NCI-H2196 treated with DMSO at 0.1 percent for 48 hours (cell line): ENCODE results near the gene NAIF1.
"Not testable (repeated sequence)": the region's sequence is repeated elsewhere in the genome, so short reads cannot be mapped to it uniquely, and the experiment has no call there.

Experiments
- DNase-seq: peaks from one replicate; lab custom pipeline; 2025; ENCODE audit not compliant: unreplicated experiment; lab: John Stamatoyannopoulos, UW

NAIF1 gene

DNA sequence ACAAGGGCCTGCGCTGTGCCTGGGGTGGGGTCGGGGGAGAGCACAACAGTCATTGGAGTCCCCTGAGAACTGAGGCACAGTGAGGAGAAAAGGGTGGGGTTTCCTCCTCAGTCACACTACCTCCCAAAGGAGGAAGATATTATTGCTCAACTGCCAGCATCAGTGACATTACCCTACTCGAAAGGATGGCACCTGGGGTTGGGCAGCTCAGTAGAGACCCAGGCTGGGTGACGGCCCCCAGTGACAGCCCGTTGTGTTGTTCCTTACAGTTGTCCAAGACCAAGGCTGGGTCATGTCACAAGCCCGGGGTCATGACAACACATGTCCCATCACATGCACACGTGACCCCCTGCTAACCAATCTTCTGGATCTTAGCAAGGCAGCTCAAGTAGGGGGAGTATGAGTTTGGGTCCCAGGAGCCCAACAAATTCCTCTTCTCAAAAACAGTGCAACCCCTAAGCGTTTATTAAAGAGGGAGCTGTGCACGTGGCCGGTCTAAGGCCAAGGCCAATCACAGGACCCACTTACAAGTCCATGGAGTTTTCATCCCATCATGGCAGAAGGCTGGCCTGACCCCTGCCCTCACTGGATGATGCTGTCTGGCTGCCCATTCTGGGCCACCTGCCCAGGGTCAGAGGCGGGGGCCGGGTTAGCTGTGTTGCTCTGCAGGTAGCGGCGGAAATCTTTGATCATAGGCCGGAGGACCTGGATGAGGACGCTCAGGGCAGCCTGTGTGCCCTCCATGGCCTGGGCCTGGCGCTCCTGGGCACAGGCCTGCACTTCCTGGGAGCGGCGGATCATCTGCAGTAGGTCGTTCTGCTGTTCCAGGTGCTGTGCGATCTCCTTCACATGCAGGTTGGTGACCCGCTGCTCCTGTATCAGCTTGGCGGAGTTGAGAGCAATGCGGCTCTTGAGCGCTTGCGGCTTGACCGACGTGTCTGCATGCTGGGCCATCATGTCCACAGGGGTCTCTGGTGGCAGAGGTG, 4.0 kb downstream of the NAIF1 start:
- no peak for DNase-seq

DNA sequence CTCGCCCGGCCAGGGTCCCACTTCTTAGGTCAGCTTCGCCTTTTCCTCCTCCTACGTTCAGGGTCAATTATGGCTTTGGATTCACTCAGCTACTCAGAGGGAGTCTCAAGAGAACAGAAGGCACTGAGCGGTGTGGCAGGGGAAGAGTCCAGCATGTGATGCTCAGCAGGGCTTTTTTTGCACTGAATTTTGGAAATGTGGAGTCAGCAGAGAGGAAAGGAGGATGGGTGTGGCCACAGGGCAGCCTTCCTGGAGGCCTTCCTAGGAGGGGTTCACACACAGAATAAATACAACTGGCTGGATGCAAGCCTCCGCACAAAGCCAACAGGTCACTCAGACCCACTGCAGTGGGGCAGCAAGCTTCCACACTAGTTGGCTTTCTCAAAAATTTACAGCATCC, 4.8 kb downstream of the NAIF1 start:
- DNase-seq: no peak

DNA sequence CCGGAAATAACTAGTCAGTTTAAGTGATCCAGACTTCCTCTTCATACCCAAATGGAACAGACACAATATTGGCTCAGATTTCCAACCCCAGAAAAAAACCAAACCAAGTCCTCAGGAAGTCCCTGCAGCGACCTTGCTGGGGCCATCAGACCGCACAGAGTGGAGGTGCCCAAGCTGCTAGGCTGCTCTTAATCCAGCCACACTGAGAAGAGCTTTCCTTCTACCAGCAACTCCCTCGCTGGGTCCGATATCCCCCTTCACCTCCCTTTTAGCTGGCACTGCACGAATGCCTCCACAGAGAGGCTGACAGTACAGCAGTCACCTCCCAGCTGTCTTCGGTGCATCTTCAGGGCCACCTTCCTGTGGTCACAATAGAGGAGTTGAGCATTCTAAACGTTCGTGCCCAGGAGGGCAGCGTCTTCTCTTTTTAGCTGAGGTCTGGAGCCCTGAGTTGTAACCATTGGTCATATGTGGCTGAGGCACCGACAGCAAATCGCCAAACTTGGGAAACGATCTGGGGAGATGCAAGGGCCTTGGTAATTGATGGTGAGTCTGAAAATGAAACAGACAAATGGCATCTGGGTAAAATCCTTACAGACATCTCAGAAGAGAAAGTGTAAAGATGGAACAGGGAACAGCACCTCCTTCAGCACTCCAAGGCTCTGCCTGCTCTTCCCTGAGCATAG, 5.7 kb downstream of the NAIF1 start:
- DNase-seq: no peak

DNA sequence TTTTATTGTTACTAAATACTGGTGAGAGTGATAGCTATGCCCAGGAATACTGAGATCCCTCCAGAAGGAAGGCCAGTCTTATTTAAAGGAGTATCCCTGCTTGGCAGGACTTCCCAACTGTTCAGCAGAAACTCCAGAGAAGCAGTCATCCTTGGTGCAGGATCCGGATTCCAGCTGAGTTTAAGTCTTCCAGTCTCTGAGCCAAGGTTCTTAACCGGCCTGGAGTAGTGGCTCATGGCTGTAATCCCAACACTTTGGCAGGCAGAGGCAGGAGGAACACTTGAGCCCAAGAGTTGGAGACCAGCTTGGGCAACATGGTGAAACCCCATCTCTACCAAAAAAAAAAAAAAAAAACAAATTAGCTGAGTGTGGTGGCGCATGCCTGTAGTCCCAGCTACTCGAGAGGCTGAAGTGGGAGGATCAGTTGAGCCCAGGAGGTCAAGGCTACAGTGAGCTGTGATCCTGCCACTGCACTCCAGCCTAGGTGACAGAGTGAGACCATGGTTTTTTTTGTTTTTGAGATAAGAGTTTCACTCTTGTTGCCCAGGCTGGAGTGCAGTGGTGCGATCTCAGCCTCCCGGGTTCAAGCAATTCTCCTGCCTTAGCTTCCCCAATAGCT, 7.6 kb downstream of the NAIF1 start:
- DNase-seq: no peak

DNA sequence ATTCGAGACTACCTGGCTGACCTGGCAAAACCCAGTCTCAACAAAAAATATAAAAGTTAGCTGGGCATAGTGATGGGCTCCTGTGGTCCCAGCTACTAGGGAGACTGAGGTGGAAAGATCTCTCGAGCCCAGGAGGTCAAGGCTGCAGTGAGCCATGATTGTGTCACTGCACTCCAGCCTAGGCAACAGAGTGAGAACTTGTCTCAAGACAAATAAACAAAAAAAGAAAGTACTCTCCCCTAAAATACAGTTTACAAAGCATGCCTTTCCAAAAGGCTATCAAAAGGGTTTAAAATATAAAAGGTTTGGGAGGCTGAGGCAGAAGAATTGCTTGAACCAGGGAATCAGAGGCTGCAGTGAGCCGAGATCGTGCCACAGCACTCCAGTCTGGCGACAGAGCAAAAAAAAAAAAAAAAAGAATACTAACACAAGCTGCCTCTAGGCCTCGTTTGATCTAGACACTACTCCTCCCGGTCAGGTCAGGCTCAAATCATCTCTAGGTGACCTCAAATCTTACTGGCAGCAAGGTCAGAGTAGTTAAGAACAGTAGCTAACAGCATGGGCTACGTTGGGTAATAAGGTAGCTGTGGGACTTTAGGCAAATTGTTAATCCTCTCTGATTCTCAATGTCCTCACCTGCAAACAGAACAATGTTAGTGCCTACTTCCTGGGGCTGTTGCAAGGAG, 9.3 kb downstream of the NAIF1 start:
- no peak for DNase-seq

DNA sequence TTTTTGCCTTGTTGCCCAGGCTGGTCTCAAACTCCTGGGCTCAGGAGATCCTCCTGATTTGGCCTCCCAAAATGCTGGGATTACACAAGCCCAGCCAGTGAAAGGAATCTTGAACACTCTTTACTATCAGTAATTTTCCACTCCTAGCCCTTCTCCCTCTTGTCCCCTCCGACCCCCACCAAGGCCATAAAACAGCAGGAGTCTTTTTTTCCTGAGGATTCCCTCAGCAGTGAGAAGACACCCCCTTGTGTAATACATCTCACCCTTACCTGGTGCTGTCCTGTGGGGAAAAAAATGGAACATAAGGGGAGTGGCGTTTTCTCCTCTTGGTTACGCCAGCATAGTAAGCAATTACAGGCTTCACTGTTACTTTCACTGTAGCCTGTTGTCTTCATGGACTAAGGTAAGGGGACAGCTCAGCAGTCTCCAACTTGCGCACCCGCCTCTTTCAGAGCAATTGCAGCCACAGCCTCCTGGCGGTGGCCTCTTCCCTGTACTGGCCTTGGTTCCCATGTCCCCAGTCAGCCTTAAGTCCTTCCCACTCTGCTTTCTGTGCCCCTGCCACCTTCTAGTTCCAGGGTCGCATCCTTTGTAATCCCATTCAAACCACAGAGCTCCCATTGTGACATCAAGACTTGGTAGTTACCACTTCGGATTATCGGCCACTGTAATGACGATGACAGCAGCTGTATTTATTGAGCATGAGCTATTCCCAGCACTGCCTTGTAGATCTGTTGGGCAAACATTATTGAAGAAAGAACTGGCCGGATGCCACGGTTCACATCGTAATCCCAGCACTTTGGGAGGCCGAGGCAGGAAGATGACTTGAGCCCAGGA, 10.0 kb downstream of the NAIF1 start:
- no peak for DNase-seq

DNA sequence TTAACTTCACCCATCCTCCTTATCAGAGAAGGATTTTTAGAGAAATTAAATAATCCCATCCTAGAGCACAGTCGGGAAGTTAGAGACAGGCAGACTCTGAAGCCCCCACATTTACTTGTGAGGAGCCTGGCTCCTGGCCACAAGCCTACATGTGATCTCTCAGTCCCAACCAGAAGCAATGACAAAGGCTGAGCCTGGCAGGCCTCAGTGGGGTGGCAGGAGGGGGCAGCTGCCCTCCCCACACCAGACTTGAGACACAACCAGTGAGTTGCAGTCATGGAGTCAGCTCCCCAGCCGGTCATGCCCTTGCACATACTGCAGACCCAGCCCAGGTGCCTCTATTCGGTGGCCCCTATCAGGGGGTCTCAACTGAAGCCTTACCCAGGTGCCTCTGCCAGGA, 11.0 kb downstream of the NAIF1 start:
- DNase-seq: no peak

DNA sequence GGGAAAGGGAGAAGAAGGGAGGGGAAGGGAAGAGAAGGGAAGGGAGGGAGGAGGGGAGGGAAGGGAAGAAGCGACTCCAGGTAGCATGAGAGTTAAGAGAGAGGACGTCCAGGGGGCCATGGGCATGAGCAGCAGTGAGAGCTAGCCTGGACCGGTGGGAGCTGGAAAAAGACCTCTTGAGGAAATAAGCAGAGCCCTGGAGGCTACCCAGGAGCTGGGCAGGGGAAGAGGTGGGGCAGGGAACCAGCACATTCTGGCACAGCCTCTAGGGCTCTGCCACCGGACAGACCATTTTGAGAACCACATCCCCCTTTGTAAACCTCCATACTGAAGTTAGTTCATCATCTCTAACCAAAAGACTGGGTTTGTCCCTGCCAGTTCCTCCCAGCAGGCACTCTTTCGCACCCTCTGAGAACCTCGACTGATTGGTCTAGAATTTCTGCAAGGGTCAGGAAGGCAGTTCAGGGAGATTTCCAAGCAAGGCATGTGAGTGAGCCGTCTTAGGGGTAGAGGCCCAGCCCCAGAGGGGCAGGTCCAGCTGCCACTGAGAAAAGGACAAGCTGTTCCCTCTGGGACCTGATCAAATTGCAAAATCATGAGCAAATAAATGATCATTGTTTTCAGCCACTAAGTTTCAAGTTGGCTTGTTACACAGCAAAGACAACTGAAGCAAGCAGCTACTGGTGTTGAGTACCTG, 11.6 kb downstream of the NAIF1 start:
- no peak for DNase-seq

DNA sequence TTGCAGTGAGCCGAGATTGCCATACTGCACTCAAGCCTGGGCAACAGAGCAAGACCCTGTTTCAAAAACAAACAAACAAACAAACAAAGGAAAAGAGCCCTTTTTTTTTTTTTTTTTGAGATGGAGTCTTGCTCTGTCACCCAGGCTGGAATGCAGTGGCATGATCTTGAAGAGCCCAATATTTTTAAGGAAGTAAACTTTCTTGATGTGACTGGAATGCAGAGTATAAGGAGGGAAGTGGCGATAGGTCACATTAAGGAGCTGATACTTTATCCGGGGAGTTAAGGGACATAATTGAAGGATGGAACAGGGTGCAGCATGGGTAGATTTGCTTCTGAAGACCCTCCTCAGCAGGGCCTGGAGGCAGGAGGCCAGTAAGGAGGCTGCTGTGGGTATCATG, 13.0 kb downstream of the NAIF1 start:
- DNase-seq: no peak

DNA sequence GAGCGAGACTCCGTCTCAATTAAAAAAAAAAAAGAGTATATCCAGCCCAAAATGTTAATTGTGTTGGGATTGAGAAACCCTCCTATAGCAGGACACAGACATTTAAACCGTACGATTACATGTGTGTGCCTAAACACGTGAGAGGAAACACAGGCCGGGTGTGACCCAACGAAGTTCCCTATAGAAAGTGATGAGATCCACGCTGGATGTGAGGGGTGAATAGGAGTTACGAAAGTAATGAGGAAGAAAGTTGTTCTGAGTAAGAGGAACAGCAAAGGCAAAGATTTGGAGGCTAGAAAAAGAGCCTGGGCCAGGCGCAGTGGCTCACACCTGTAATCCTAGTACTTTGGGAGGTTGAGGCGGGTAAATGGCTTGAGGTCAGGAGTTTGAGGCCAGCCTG, 13.6 kb downstream of the NAIF1 start:
- DNase-seq: no peak

DNA sequence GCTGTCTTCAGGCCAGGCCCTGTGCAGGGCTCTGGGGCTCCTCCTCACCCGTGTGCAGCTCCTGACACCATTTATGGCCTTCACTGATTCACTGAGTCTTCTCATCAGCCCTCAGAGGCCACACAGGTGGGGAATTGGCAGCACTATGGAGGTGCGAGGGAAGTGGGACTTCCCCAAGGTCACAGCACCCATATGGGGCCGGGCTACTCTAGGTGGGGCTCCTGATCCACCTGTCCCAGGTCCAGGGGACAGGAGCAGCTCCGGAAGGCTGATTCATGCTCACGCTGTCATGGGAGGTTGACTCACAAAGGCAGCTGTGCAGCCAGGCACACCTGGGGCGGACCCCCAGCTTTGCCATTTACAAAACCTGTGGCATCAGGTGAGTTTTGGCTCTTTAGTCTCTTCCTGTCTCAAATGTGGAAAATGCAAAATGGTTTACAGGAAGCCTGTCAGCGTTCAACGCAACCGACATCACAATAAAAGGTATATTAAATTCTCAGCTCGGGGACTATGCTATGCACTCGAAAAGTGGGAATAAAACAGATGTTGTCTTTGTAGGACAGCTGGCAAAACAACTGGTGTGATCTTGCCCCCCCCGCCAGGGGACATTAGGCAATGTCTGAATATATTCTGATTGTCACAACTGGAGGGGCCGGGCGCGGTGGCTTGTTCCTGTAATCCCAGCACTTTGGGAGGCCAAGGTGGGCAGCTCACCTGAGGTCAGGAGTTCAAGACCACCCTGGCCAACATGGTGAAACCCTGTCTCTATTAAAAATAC, 15.0 kb downstream of the NAIF1 start:
- DNase-seq: no peak

DNA sequence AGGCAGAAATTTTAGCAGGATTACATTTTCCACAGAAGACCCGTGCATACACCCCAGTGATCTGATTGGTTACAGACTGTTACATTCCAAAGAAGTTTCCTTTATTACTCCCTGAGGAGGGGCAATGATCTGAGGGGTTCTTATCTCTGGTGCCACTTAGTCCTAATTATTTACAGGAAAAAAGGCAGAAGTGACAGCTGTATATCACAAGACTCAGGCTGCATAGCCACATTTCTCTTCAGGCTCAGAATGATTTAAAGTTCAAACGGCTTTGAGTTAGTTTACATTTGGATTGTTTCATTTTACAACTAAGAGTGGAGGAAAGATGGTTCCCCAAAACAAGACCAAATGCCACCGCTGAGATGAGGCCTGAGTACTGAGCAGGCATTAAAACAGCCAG, 17.3 kb downstream of the NAIF1 start:
- no peak for DNase-seq

DNA sequence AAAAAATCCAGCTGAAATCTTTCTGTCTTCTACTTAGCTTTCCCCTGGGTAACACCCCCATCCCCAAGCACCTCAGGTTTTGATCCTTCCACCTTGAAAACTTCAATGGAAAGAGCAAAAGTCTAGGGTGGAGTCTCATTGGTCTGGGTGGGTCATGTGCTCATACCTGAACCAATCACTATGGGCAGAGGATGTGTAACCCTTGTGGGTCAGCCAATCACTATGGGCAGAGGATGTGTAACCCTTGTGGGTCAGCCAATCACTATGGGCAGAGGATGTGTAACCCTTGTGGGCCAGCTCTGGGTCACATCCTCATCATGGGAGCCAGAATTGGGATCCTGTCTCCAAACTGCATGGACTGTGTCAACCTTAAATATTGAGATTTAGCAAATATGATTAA, 18.5 kb downstream of the NAIF1 start:
- DNase-seq: no peak

DNA sequence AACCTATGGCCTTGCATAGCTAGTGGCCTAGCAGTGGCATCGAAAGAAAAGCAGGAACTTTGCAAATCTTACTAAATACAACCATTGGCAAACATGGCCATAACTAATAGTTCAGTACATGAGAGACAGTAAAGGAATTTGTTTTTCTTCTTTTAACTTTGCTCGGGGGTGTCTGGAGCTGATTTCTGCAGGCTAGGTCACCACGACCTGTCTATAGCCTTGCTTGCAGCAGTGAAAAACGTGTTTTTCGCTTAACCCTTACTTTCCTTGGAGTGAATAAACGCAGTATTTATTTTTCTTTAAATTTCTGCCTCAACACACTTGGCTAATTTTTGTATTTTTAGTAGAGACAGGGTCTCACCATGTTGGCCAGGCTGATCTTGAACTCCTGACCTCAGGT, 19.9 kb downstream of the NAIF1 start:
- no peak for DNase-seq

DNA sequence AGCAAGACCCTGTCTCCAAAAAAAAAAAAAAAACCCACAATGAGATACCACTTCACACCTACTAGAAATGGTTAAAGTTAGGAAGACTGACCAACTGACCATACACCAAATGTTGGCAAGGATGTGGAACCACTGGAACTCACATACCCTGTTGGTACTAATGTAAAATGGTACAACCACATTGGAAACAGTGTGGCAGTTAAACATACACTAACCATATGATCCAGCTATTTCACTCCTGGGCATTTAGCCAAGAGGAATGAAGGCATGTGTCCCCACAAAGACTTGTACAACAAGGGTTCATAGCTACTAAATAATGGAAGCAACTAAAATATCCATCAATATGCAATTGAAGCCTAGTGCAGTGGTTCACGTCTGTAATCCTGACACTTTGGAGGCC, 21.3 kb downstream of the NAIF1 start:
- no peak for DNase-seq

DNA sequence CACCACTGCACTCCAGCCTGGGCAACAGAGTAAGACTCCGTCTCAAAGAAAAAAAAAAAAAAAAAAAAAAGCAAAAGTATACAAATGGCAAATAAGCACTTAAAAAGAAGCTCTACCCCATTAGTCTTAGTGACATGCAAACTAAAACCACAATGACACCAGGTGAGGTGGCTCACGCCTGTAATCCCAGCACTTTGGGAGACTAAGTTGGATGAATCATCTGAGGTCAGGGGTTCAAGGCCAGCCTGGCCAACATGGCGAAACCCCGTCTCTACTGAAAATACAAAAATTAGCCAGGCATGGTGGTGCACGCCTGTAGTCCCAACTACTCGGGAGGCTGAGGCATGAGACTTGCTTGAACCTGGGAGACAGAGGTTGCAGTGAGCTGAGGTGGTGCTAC, 21.7 kb downstream of the NAIF1 start:
- DNase-seq: not testable (repeated sequence)

DNA sequence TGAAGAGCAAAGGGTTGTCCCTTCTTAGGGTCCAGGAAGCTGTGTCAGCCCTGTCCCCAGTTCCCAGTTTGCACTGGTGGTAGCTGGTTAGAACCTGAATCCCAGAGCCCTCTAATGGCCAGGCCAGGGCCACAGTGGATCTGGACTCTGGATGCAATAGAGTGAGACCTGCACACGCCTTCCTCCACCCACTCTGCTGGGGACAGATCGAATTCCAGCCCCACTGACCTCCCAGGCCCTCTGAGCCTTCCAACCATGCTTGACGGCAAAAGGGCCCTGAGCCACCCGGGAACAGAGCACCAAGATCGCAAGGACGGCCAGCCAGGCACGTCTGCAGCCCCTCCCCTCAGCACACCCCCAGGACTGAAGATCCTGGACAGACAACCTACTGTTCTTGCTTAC, 23.7 kb downstream of the NAIF1 start:
- no peak for DNase-seq

DNA sequence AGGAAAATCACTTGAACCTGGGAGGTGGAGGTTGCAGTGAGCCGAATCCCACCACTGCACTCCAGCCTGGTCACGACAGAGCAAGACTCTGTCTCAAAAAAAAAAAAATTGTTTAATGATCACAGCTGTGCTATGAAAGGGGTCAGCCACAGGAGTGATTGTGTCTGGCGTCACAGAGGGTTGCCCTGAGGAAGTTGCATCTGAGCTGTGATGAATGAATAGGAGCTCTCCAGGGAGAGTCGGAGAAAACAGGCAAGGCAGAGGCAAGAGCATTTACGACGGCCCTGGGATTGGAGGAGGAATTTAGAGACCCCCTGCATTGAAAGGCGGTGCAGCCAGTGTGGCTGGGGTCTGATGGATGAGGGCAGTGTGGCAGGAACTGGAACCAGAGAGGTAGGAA, 25.1 kb downstream of the NAIF1 start:
- DNase-seq: no peak

DNA sequence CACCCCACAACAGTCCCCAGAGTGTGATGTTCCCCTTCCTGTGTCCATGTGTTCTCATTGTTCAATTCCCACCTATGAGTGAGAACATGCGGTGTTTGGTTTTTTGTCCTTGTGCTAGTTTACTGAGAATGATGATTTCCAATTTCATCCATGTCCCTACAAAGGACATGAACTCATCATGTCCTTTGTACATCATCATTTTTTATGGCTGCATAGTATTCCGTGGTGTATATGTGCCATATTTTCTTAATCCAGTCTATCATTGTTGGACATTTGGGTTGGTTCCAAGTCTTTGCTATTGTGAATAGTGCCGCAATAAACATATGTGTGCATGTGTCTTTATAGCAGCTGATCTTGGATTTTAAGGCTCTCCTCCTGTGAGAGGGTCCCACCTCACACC, 26.3 kb downstream of the NAIF1 start:
- not testable (repeated sequence) for DNase-seq
